Embryonic facial prominence (tissue), 1 donor: ENCODE measurements around the gene IL22.

Experiments used
- DNase-seq: peaks from one replicate; pipeline ENCODE4 v3.0.0-alpha.2; 2016; ENCODE audit errors: extremely low spot score

The IL22 gene

DNA sequence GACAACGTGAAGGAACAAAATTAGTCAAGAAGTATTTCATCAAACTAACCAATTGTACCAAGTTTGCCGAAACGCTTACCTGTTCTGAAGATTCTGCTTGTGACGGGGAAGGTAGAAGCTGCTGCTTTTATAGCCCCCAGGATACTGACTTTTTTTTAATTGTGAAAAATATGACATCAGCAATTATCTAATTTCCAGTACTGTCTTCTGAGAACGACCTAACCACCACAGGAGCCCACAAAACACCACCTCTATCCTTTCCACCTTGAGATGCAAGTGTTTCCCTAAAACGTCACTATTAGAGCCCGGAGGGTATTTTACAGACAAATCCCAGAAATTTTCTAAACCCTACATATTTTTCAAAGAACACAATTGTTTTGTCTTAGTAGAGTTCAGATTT lies at the start of gene IL22:
Gene IL22 (minus strand): TSS at position 101 of the 400 bp plus-strand sequence. CDS start 156 bp downstream, outside the sequence.
- no peak for DNase-seq

- DNase-seq = no peak
These were observed 44.5 kb upstream of the IL22 start for GRCh38 chr12:68297929-68298328.

- DNase-seq = no peak
These were observed 40.8 kb upstream of the IL22 start for GRCh38 chr12:68294251-68294650.

GRCh38 chr12:68293347-68293746 lies 39.9 kb upstream of the IL22 start:
- DNase-seq = no peak

DNA sequence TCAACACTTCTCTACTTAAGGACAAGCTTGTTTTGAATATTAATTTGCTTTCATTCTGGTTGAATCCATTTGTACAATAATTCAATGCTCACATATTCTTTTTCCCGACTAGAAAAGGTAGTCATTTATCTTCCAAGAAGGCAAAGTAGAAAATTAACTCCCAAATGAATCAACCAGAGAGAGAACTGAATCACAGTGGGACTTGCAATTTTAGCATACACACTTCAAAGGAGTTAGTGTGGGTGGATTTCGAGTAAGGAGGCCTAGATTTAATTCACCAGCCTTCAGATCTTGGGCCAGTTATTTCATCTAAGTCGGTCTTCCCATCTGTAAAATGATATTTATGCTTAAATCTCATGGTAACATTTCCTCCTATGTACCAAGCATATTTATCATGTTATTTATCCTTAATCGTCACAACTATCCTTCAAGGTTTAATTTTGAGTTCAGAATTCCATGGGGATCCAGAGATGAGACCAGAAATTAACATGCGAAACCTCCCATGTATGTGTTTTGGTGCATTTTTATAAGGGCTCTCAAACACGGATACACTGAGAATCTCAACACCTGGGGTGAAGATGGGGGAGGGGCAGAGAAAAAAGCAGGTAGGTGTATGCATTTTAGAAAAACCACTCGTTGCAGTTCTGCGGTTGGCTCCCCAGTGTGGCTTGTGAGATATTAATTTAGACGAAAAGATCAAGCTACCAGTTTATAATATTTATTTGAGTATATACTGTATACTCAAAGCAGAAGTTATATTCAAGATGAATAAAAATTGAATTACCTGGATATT lies 38.9 kb upstream of the IL22 start:
- DNase-seq = no peak

- DNase-seq = no peak
These were observed 38.1 kb upstream of the IL22 start for GRCh38 chr12:68291396-68292036.

GRCh38 chr12:68290126-68290525 lies 36.7 kb upstream of the IL22 start:
- no peak for DNase-seq

- no peak for DNase-seq
These were observed 33.7 kb upstream of the IL22 start for GRCh38 chr12:68287106-68287505.

- no peak for DNase-seq
These were observed 33.0 kb upstream of the IL22 start for GRCh38 chr12:68286396-68286795.

- DNase-seq = no peak
These were observed 32.1 kb upstream of the IL22 start for GRCh38 chr12:68285541-68285940.

DNA sequence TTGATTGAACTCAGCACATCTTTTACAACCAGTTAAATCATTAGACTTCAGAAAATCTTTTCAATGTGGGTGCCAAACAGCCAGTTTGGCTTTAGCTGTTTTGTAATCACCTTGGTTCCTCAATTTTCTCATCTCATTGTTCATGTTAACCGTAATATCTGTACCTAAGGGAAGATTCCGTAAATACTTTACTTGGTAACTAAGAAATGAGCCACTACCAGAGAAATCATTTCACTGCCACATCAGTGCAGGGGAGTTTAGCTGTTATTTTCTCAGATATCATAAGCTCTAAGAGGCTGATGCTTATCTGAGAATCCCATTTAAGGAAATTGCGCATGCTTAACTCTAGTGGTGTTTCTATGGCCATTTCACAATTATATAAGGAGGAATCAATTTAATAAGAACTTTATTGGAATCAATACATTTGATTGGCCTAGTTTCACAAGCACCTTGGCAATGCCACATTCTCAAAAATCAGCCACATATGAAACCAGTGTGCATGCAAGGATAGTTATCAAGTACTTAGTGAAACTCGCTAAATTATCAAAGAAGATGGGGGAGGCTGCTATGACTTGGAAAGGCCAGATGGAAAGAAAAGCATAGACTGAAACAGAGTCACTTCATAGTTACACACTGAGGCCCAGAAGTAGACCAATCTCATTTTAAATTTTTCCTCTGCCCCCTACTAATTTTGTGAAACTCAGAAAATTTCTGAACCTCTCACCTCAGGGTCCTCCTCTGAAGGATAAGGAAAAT lies 28.1 kb upstream of the IL22 start:
- no peak for DNase-seq

GRCh38 chr12:68280240-68280639 lies 26.8 kb upstream of the IL22 start:
- DNase-seq = no peak

GRCh38 chr12:68279227-68280054 lies 26.0 kb upstream of the IL22 start:
- DNase-seq = no peak

DNA sequence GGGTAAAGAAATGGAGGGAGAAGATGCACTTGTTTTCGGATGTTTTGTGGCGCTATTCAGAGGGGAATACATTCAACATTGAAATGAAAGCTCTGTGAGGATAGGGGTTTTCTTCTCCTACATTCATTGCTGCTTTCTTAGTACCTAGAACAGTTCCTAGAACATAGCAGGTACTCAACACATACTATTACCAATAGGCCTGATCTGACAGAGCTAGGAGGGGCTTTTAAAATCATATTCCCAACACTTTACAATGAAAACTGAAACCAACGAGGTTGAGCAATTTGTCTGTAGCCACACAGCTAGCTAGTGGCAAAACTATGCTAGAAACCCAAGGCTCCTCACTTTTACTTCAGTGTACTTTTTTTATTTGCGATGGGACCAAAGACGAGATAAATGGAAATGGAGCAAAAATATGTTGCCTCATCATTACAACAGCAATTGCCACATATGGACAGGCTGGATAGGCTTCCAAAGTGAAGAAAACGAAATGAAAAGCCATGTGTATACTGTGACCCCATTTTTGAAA lies 23.1 kb upstream of the IL22 start:
- no peak for DNase-seq

GRCh38 chr12:68272732-68273131 lies 19.3 kb upstream of the IL22 start:
- no peak for DNase-seq

GRCh38 chr12:68271346-68271745 lies 17.9 kb upstream of the IL22 start:
- no peak for DNase-seq

DNA sequence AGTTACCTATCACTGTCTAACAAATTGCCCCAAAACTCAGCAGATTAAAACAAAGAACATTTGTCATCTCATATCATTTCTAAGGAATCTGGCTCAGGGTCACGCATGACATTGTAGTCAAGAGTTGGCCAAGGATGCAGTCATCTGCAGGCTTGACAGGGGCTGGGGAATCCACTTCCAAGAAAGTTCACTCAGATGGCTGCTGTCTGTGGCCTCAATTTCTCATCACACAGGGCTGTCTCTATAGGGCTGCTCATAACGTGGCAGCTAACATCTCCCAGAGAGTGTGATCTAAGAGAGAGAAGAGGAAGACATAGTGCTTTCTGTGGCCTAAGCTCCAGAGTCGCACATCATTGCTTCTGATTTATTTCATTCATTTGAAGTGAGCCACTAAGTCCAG lies 17.0 kb upstream of the IL22 start:
- no peak for DNase-seq

DNA sequence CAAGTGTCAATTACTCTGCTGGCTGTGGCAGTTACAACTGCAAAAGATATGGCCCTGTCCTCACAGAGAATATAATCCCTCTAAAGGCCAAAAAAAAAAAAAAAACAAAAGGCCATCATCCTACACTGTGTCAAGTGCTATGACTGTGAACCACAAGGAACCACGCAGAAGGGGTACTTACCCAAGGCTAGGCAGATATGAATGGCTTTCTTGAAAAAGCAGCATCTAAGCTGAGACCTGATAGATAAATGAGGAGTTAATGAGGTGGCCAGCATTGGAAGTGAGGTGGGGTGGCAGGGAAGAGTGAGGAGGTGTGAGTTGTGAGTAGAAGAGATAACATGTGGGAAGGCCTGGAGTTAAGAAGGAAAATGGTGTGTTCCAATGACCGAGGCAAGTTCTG lies 16.4 kb upstream of the IL22 start:
- DNase-seq = no peak

DNA sequence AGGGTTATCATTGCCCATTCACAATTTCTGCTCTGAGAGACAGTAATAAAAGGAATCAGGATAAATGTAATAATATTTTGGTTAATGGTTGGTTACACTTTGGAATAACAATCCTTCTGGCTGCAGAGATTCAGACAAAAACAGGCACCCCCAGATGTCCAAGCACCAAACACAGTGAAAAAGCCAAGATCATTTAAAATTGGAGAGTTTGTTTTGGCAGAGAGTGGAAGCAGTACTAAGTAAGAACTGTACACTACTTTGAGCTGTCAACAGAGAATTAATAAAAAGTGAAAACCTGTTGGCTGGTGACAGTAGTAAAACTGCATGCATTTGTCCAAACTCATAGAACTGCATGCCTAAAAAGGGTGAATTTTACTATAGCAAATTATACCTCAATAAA lies 15.6 kb upstream of the IL22 start:
- no peak for DNase-seq

- DNase-seq = no peak
These were observed 14.5 kb upstream of the IL22 start for GRCh38 chr12:68267892-68268396.

DNA sequence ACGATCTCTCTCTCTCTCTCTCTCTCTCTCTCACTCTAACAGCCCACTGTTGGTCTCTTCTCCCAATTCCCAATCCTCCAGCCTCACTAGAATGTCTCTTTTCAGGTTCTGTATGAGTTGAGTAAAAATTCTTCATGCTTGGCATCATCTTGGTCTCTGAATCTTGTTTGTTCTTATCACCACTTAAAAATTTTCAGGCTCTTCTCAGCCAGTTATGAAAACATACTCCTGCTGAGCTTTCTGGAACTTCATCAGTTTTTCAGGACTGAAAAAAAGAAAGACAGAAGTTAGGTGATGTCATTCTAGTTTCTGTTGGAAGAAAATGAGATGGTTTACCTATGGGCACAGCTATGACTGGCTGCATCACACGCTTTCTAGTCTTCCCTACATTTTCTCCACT lies 11.5 kb upstream of the IL22 start:
- no peak for DNase-seq
